GM23338 (cell line): ENCODE results near the gene TTC39B.

Experiments used
- CTCF ChIP-seq, 2 experiments: fragments of 200-600 bp in 1 of 2; sonication (generic) in 1 of 2; conservative IDR thresholded peaks; 2 replicates each; pipeline versions ENCODE4 v1.5.1 to v1.6.1; 2016 to 2017; ENCODE audit warnings: antibody characterized with exemption in 2 of 2, low read depth in 2 of 2, mild to moderate bottlenecking in 2 of 2, moderate library complexity in 1 of 2
- EZH2phosphoT487 ChIP-seq: fragments of 200-600 bp; sonication (generic); IDR thresholded peaks from one replicate; pipeline ENCODE4 v1.8.1; 2018; ENCODE audit warnings: antibody characterized with exemption; ENCODE audit not compliant: unreplicated experiment

- TF ChIP-seq CTCF (conservative IDR thresholded peaks at IDR 0.05; ENCODE audit: low read depth in 2 of 2): no peak
- TF ChIP-seq EZH2phosphoT487: no peak
These were observed 185.4 kb downstream of the TTC39B start for GRCh38 chr9:15121630-15122029.
